Measurements from ENCODE around the gene HMGN1.
A peak's percentile ranks its signal among the peaks of the same experiment; 100 is the strongest.

The HMGN1 gene

GRCh38 chr21:39314143-39315027 is 34.5 kb downstream of the HMGN1 start:
- peak overlapping the region; percentile 80 for H3K4me3 ChIP-seq (ENCODE audit: low read length)
- no peak for TF ChIP-seq ZNF274 (IDR thresholded peaks at IDR 0.05; ENCODE audit: low read depth, low read length)

GRCh38 chr21:39313571-39314142 is 35.2 kb downstream of the HMGN1 start, which contains the start of gene BRWD1:
Gene BRWD1, minus strand, starts transcription at chr21:39313632. Its CDS starts 141 bp downstream, at chr21:39313491.
- H3K4me3 ChIP-seq (ENCODE audit: low read length) = peak within 1 kb of the TSS; percentile 80
- TF ChIP-seq ZNF274 (IDR thresholded peaks at IDR 0.05; ENCODE audit: low read depth, low read length) = no peak

GRCh38 chr21:39313042-39313570 is 35.8 kb downstream of the HMGN1 start:
- peak overlapping the region; percentile 80 for H3K4me3 ChIP-seq (ENCODE audit: low read length)

GRCh38 chr21:39312112-39313041 is 36.5 kb downstream of the HMGN1 start:
- peak overlapping the region; percentile 80 for H3K4me3 ChIP-seq (ENCODE audit: low read length)
- TF ChIP-seq ZNF274 (IDR thresholded peaks at IDR 0.05; ENCODE audit: low read depth, low read length) = no peak

More at GRCh38 chr21:39313042-39313570, 35.8 kb downstream of the HMGN1 start:
- TF ChIP-seq ZNF274 (IDR thresholded peaks at IDR 0.05; ENCODE audit: low read depth, low read length) = no peak

GRCh38 chr21:39311164-39311563 is 37.7 kb downstream of the HMGN1 start:
- no peak for TF ChIP-seq ZNF274 (IDR thresholded peaks at IDR 0.05; ENCODE audit: low read depth, low read length)
- H3K4me3 ChIP-seq (ENCODE audit: low read length) = no peak overlapping the region

GRCh38 chr21:39307466-39307865 is 41.4 kb downstream of the HMGN1 start:
- no peak for TF ChIP-seq ZNF274 (IDR thresholded peaks at IDR 0.05; ENCODE audit: low read depth, low read length)
- H3K4me3 ChIP-seq (ENCODE audit: low read length) = no peak overlapping the region

GRCh38 chr21:39300587-39300986 is 48.3 kb downstream of the HMGN1 start:
- no peak overlapping the region for H3K4me3 ChIP-seq (ENCODE audit: low read length)
- TF ChIP-seq ZNF274 (IDR thresholded peaks at IDR 0.05; ENCODE audit: low read depth, low read length) = no peak

GRCh38 chr21:39296891-39297290 is 52.0 kb downstream of the HMGN1 start:
- H3K4me3 ChIP-seq (ENCODE audit: low read length) = no peak overlapping the region
- TF ChIP-seq ZNF274 (IDR thresholded peaks at IDR 0.05; ENCODE audit: low read depth, low read length) = no peak

All from GM08714 (cell line).